ENCODE measurements around the gene ARL16.

The ARL16 gene

DNA sequence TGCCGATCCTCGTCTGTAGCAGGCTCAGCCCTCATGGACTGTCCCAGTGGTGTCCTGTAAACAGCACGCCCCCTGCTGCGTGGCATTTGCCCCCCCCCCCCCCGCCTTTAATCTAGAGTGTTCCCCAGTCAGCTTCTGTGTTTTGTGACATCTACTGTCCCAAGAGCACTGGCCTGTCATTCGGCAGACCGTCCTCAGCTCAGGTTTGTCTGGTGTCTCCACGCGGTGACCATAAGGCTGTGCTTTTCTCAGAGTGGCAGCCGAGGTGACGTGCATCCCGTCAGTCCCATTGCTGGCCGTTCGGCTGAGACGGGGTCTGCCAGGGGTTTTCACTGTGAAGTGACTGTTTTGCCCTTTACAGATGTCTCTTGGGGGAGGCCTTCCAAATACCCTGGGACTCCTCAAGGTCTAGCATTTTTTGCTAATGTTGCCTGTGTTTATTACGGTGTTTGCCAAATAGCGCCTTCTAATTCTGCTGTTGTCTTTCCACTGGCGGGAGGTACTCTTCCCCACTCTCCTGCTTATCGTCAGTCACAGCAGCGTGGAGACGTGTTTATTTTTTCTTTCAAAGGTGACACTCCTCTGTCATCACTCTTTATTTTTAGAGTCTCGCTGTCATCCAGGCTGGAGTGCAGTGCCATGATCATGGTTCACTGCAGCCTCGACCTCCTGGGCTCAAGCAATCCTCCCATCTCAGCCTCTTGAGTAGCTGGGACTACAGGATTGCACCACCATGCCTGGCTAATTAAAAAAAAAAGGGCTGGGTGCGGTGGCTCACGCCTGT lies 13.9 kb upstream of the ARL16 start:
- peaks cover 73% of the 10 kb centered on the region for H3K36me3 ChIP-seq

DNA sequence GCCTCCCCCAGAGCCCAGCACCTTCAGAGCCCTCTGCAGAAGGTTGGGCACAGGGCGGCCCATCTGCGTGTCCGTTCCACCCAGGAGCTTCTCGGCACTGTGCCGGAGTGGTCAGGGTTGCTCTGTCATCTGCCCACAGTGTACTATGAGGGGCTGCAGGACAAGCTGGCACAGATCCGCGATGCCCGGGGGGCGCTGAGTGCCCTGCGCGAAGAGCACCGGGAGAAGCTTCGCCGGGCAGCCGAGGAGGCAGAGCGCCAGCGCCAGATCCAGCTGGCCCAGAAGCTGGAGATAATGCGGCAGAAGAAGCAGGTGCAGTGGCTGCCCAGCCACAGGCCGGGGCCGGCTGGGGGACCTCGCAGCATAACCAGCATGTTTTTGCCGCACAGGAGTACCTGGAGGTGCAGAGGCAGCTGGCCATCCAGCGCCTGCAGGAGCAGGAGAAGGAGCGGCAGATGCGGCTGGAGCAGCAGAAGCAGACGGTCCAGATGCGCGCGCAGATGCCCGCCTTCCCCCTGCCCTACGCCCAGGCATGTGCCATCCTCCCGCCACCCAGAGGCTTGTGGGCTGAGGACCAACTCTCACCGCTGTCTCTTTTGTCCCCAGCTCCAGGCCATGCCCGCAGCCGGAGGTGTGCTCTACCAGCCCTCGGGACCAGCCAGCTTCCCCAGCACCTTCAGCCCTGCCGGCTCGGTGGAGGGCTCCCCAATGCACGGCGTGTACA lies 12.8 kb upstream of the ARL16 start:
- Histone ChIP-seq H3K27me3 (no peaks in the 10 kb centered on the region), H3K4me3 (ENCODE audit: low read depth, low read length) (no peak overlapping the region), H3K36me3 (peaks cover 75% of the 10 kb centered on the region), H3K4me1 (no peaks in the 10 kb centered on the region), H3K9me3 (no peaks in the 10 kb centered on the region)
- DNase-seq = no peak
- TF ChIP-seq, protein P1, sequence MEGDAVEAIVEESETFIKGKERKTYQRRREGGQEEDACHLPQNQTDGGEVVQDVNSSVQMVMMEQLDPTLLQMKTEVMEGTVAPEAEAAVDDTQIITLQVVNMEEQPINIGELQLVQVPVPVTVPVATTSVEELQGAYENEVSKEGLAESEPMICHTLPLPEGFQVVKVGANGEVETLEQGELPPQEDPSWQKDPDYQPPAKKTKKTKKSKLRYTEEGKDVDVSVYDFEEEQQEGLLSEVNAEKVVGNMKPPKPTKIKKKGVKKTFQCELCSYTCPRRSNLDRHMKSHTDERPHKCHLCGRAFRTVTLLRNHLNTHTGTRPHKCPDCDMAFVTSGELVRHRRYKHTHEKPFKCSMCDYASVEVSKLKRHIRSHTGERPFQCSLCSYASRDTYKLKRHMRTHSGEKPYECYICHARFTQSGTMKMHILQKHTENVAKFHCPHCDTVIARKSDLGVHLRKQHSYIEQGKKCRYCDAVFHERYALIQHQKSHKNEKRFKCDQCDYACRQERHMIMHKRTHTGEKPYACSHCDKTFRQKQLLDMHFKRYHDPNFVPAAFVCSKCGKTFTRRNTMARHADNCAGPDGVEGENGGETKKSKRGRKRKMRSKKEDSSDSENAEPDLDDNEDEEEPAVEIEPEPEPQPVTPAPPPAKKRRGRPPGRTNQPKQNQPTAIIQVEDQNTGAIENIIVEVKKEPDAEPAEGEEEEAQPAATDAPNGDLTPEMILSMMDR (IDR thresholded peaks at IDR 0.05; ENCODE audit: low read depth, low read length) = no peak

More for the DNA sequence above, 13.9 kb upstream of the ARL16 start:
- Histone ChIP-seq H3K9me3 (no peaks in the 10 kb centered on the region), H3K27me3 (no peaks in the 10 kb centered on the region), H3K4me1 (no peaks in the 10 kb centered on the region), H3K4me3 (ENCODE audit: low read depth, low read length) (no peak overlapping the region)
- DNase-seq = no peak
- TF ChIP-seq, protein P1 (IDR thresholded peaks at IDR 0.05; ENCODE audit: low read depth, low read length) = no peak

DNA sequence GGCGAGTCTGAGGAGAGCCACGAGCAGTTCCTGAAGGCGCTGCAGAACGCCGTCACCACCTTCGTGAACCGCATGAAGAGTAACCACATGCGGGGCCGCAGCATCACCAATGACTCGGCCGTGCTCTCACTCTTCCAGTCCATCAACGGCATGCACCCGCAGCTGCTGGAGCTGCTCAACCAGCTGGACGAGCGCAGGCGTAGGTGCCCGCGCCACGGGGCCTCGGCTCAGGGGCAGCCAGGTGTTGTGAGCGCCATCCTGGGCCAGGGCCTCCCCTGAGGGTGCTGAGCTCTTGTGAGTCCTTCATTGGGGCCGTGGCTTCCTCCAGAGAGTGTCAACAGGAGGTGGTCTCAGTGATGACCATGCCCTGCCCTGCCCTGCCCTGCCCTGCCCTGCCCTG lies 12.2 kb upstream of the ARL16 start:
- Histone ChIP-seq H3K4me3 (ENCODE audit: low read depth, low read length) (no peak overlapping the region), H3K27me3 (no peaks in the 10 kb centered on the region), H3K4me1 (no peaks in the 10 kb centered on the region), H3K36me3 (peaks cover 75% of the 10 kb centered on the region), H3K9me3 (no peaks in the 10 kb centered on the region)
- no peak for DNase-seq
- TF ChIP-seq, protein P1 (IDR thresholded peaks at IDR 0.05; ENCODE audit: low read depth, low read length) = no peak

DNA sequence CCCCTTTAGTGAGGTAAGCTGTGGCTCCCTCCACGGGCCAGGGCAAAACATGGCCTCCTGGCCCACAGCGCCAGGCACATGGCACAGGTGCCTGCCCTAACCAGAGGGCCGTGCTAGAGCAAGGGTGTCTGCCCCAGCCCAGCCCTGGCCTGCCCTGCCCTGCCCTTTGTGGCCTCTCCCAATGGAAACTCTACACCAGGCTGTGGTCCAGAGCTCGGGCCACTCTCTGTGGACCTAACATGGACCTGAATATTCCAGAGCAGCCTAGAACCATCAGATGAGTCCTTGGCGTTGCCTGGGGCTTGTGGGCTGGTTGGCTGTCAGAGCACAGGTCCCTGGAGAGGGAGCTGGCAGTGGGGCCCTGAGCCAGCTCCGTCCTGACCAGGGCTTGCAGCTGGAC lies 11.6 kb upstream of the ARL16 start:
- peaks cover 79% of the 10 kb centered on the region for H3K36me3 ChIP-seq
- TF ChIP-seq, protein P1 (IDR thresholded peaks at IDR 0.05; ENCODE audit: low read depth, low read length) = no peak

DNA sequence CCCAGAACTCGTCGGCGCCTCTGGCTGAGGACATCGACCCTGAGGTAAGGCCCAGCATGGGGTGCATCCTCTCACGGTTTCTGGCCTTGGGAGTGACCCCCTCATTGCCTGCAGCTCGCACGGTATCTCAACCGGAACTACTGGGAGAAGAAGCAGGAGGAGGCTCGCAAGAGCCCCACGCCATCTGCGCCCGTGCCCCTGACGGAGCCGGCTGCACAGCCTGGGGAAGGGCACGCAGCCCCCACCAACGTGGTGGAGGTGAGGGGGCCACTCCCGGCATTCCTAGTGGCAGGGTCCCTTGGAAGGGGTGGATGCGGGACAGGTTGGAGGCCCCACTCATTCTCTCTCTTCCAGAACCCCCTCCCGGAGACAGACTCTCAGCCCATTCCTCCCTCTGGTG lies 11.2 kb upstream of the ARL16 start:
- Histone ChIP-seq H3K9me3 (no peaks in the 10 kb centered on the region), H3K4me3 (ENCODE audit: low read depth, low read length) (no peak overlapping the region), H3K36me3 (peaks cover 81% of the 10 kb centered on the region), H3K4me1 (no peaks in the 10 kb centered on the region), H3K27me3 (no peaks in the 10 kb centered on the region)
- TF ChIP-seq, protein P1 (IDR thresholded peaks at IDR 0.05; ENCODE audit: low read depth, low read length) = no peak
- no peak for DNase-seq

More for the DNA sequence above, 11.6 kb upstream of the ARL16 start:
- Histone ChIP-seq H3K27me3 (no peaks in the 10 kb centered on the region), H3K9me3 (no peaks in the 10 kb centered on the region), H3K4me1 (no peaks in the 10 kb centered on the region), H3K4me3 (ENCODE audit: low read depth, low read length) (no peak overlapping the region)
- no peak for DNase-seq
